Heart left ventricle (tissue), 16 donors: ENCODE measurements around the gene MLLT3. TPM values are rescaled to one million over a fixed set of nuclear protein-coding genes. Genes with fewer than 3 reads are reported as not detected.

ENCODE experiments used
- ATAC-seq, 4 donors: fragments of 200-7000 bp; cut with Tn5 transposase; one replicate each; pipeline ENCODE4 v1.9.1; 2020 to 2022; ENCODE audit warnings: moderate library complexity in 4 of 4, mild to moderate bottlenecking in 3 of 4, moderate number of reproducible peaks in 1 of 4
- DNase-seq, 5 donors: peaks; one replicate each; pipeline ENCODE4 v3.0.0-alpha.2; 2020
- H3K27ac ChIP-seq, 12 donors: fragments of 200-600 bp; sonication (generic) in 4 of 12; one replicate each; pipeline versions ENCODE4 v1.5.0 to v1.8.0; 2016 to 2022; ENCODE audit warnings: mild to moderate bottlenecking in 2 of 12
- H3K27me3 ChIP-seq, 9 donors: fragments of 200-600 bp; sonication (generic) in 2 of 9; one replicate each; pipeline versions ENCODE4 v1.5.1 to v1.8.0; 2016 to 2022; ENCODE audit warnings: mild to moderate bottlenecking in 3 of 9
- H3K36me3 ChIP-seq, 9 donors: fragments of 200-600 bp; sonication (generic) in 2 of 9; one replicate each; pipeline versions ENCODE4 v1.5.0 to v1.8.0; 2018 to 2022; ENCODE audit warnings: mild to moderate bottlenecking in 2 of 9
- H3K4me1 ChIP-seq, 12 donors: fragments of 200-600 bp; sonication (generic) in 4 of 12; one replicate each; pipeline versions ENCODE4 v1.5.0 to v1.8.0; 2016 to 2022; ENCODE audit warnings: mild to moderate bottlenecking in 3 of 12
- H3K4me3 ChIP-seq, 12 donors: fragments of 200-600 bp; sonication (generic) in 4 of 12; one replicate each; pipeline versions ENCODE4 v1.5.0 to v1.8.0; 2017 to 2022; ENCODE audit warnings: mild to moderate bottlenecking in 9 of 12, moderate library complexity in 4 of 12
- H3K9me3 ChIP-seq, 12 donors: fragments of 200-600 bp; sonication (generic) in 4 of 12; one replicate each; pipeline versions ENCODE4 v1.5.0 to v1.8.0; 2016 to 2022; ENCODE audit warnings: mild to moderate bottlenecking in 1 of 12
- POLR2A ChIP-seq, 2 donors: fragments of 450-650 bp; IDR thresholded peaks; one replicate each; pipeline ENCODE4 v1.6.1; 2017; ENCODE audit warnings: antibody characterized with exemption in 2 of 2, mild to moderate bottlenecking in 2 of 2, moderate library complexity in 2 of 2
- WGBS, 4 donors: extraction: QIAGEN DNeasy Blood & Tissue Kit in 2 of 4; methylation state at CpG; one replicate each; pipeline versions ENCODE4 v1.1.5 to v1.1.7; 2013 to 2018; 5-methylcytosine and 5-hydroxymethylcytosine counted together
- intact Hi-C, 10 donors: fragments of 100-400 bp; cut with DNase I; formaldehyde crosslinking; loops; one replicate each; pipeline versions ENCODE4 v1.11.1 to v1.14.2; 2022
- polyA plus RNA-seq, 2 donors: library from polyadenylated mRNA; stranded (reverse); fragments of 200-250 nt; gene quantifications; one replicate each; pipeline ENCODE4 v1.2.3, GENCODE V29; 2013
- total RNA-seq, 9 donors: library from RNA; depleted of rRNA in 2 of 9; stranded (reverse); fragments of >200 nt in 2 of 9; fragmentation: NEBNext Ultra II Directional in 3 of 9; extraction: Animal tissue kit (Norgen Biotek cat#: 25700) in 3 of 9; gene quantifications; one replicate each; pipeline versions ENCODE4 v1.1.0 to v1.2.4, GENCODE V29; 2016 to 2023
- TF ChIP-seq, protein P1 (sequence below), 12 donors: fragments of 200-600 bp; sonication (generic) in 4 of 12; IDR thresholded peaks; one replicate each; pipeline versions ENCODE4 v1.5.0 to v1.8.0; 2018 to 2022; ENCODE audit warnings: antibody characterized with exemption in 12 of 12, mild to moderate bottlenecking in 5 of 12
- donor health status: ischemic (EF 13 %, LVEDD 7.1; RV severe dilation, severe dysfunction).
- donor health status: healthy with polysubstance abuse.
- donor health status: DM: no; HTN: yes; CAD: no.
- donor health status: DM: no; HTN: no; CAD: no.
- donor health status: ischemic (EF 25% LVEDD 6.9; RV normal size, moderate dysfunction).
- donor health status: ischemic (EF 25% LVEDD 5.7; RV mildly dilated, moderate dysfunction).
- donor health status: healthy.
- donor health status: DM: yes; HTN: yes; CAD: no.
- donor health status: ischemic (EF 35%, LVEDD 5.7; RV mildly dilated, moderate dysfunction).
- donor health status: nonischemic (EF 11% LVEDD 7.7; RV severe dilation, severe dysfunction).
- donor health status: DM: yes; HTN: yes; CAD: no.
- donor health status: PGD.
- donor health status: ischemic (EF 29% LVEDD 5.4; RV normal size, mild dysfunction).
- donor health status: nonischemic (EF 23%, LVEDD 6.1; RV moderate dilation, normal function).

Gene MLLT3
- total and polyA plus RNA-seq, 11 donors: 7.5 to 21.0 (median 15.3) TPM

DNA sequence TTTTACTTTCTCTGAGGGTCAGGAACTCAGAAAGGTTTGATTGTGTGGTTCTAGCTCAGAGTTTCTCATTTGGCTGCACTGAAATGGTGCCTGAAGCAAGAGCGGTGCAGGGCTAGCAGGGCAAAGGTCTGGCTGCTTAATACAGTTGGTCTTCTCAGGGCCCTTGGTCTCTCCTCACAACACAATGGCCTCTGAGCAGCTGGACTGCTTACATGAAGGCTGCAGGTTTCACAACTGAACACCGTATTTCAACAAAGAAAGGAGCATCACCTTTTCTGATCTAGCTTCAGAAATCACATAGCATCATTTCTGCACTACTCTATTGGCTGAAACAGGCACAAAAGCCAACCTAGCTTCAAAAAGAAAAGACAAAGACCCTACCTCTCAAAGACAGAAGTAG, 122.2 kb downstream of the MLLT3 start:
- no peaks in the 10 kb centered on the region for H3K27me3 ChIP-seq

GRCh38 chr9:20499013-20499412, 123.3 kb downstream of the MLLT3 start:
- Histone ChIP-seq H3K27me3 (no peaks in the 10 kb centered on the region), H3K27ac (no peak overlapping the region), H3K4me1 (peaks cover 0 to 11% (median 0%) of the 10 kb centered on the region in 12 donors), H3K9me3 (peaks cover 0 to 6% (median 0%) of the 10 kb centered on the region in 12 donors), H3K4me3 (no peak overlapping the region), H3K36me3 (no peaks in the 10 kb centered on the region)
- ATAC-seq: no peak
- intact Hi-C loops: no loop called here
- DNase-seq: no peak
- TF ChIP-seq POLR2A (IDR thresholded peaks at IDR 0.05): no peak
- TF ChIP-seq, protein P1, sequence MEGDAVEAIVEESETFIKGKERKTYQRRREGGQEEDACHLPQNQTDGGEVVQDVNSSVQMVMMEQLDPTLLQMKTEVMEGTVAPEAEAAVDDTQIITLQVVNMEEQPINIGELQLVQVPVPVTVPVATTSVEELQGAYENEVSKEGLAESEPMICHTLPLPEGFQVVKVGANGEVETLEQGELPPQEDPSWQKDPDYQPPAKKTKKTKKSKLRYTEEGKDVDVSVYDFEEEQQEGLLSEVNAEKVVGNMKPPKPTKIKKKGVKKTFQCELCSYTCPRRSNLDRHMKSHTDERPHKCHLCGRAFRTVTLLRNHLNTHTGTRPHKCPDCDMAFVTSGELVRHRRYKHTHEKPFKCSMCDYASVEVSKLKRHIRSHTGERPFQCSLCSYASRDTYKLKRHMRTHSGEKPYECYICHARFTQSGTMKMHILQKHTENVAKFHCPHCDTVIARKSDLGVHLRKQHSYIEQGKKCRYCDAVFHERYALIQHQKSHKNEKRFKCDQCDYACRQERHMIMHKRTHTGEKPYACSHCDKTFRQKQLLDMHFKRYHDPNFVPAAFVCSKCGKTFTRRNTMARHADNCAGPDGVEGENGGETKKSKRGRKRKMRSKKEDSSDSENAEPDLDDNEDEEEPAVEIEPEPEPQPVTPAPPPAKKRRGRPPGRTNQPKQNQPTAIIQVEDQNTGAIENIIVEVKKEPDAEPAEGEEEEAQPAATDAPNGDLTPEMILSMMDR (IDR thresholded peaks at IDR 0.05): no peak

More for the DNA sequence above, 122.2 kb downstream of the MLLT3 start:
- Histone ChIP-seq H3K27ac (no peak overlapping the region), H3K4me1 (peaks cover 0 to 6% (median 0%) of the 10 kb centered on the region in 12 donors), H3K9me3 (peaks cover 0 to 6% (median 0%) of the 10 kb centered on the region in 12 donors), H3K36me3 (no peaks in the 10 kb centered on the region), H3K4me3 (no peak overlapping the region)
- ATAC-seq (no peak), DNase-seq (no peak)
- WGBS, 4 donors: 94 to 100% (median 98%) methylated on average over 2 of the region's 2 CpGs
- TF ChIP-seq, protein P1 (IDR thresholded peaks at IDR 0.05): no peak
- no peak for TF ChIP-seq POLR2A (IDR thresholded peaks at IDR 0.05)
- intact Hi-C loops: no loop called here

- DNase-seq (no peak), ATAC-seq (no peak)
- H3K27me3 ChIP-seq: no peaks in the 10 kb centered on the region
- H3K36me3 ChIP-seq: no peaks in the 10 kb centered on the region
- H3K27ac ChIP-seq: no peak overlapping the region
- no peaks in the 10 kb centered on the region for H3K9me3 ChIP-seq
- no peak overlapping the region for H3K4me3 ChIP-seq
- 90 to 94% (median 93%) methylated on average over 2 of the region's 2 CpGs for WGBS, 4 donors
- peaks cover 0 to 22% (median 4%) of the 10 kb centered on the region in 12 donors for H3K4me1 ChIP-seq
- intact Hi-C loops: no loop called here
- no peak for TF ChIP-seq POLR2A (IDR thresholded peaks at IDR 0.05)
- TF ChIP-seq, protein P1 (IDR thresholded peaks at IDR 0.05): no peak
These were observed 126.0 kb downstream of the MLLT3 start for GRCh38 chr9:20496328-20496727.

GRCh38 chr9:20495098-20495497, 127.2 kb downstream of the MLLT3 start:
- ATAC-seq (no peak), DNase-seq (no peak)
- Histone ChIP-seq H3K27me3 (no peaks in the 10 kb centered on the region), H3K27ac (no peak overlapping the region), H3K9me3 (no peaks in the 10 kb centered on the region), H3K4me3 (no peak overlapping the region), H3K4me1 (peaks cover 0 to 22% (median 4%) of the 10 kb centered on the region in 12 donors), H3K36me3 (no peaks in the 10 kb centered on the region)
- WGBS, 4 donors: 57 to 74% (median 70%) methylated on average over 3 of the region's 3 CpGs
- intact Hi-C loops: no loop called here
- TF ChIP-seq, protein P1 (IDR thresholded peaks at IDR 0.05): no peak
- TF ChIP-seq POLR2A (IDR thresholded peaks at IDR 0.05): no peak
